T47D (cell line): Measurements from ENCODE around the gene TCF12.

ENCODE experiments used
- DNase-seq, 2 experiments: peaks; one replicate each; pipeline versions ENCODE4 v3.0.0 to v3.0.0-alpha.2; 2011 to 2012; ENCODE audit warnings: low read depth in 1 of 2, low spot score in 1 of 2
- JUND ChIP-seq: IDR thresholded peaks from 2 replicates; pipeline ENCODE4 v1.6.1; 2012; ENCODE audit warnings: low read depth
- in situ Hi-C: cut with HindIII; loops from 2 replicates; pipeline ENCODE4 v1.10.0; 2016; ENCODE audit warnings: low sequenced_read_pairs, low pct_unique_long_range_greater_than_20kb

The TCF12 gene

GRCh38 chr15:56891852-56892440 is 26.5 kb upstream of the TCF12 start:
- no peak for TF ChIP-seq JUND
- DNase-seq, result no peak
- in situ Hi-C loops, result no loop called here

- in situ Hi-C loops, result no loop called here
- DNase-seq, result no peak
- no peak for TF ChIP-seq JUND
Observed at GRCh38 chr15:56892659-56893363, 25.6 kb upstream of the TCF12 start.

GRCh38 chr15:56893364-56893678 is 25.1 kb upstream of the TCF12 start:
- in situ Hi-C loops, result no loop called here
- no peak for TF ChIP-seq JUND
- no peak for DNase-seq

GRCh38 chr15:56894601-56895000 is 23.8 kb upstream of the TCF12 start:
- no peak for TF ChIP-seq JUND
- in situ Hi-C loops, result no loop called here
- DNase-seq, result no peak

GRCh38 chr15:56901931-56902330 is 16.5 kb upstream of the TCF12 start:
- in situ Hi-C loops, result no loop called here
- no peak for TF ChIP-seq JUND

GRCh38 chr15:56906766-56907165 is 11.7 kb upstream of the TCF12 start:
- in situ Hi-C loops, result no loop called here
- no peak for TF ChIP-seq JUND
- DNase-seq, result no peak

More at GRCh38 chr15:56901931-56902330, 16.5 kb upstream of the TCF12 start:
- no peak for DNase-seq

- in situ Hi-C loops, result no loop called here
- no peak for DNase-seq
- TF ChIP-seq JUND, result no peak
Observed at GRCh38 chr15:56910801-56911200, 7.6 kb upstream of the TCF12 start.

- no peak for DNase-seq
- in situ Hi-C loops, result no loop called here
- no peak for TF ChIP-seq JUND
Observed at GRCh38 chr15:56913241-56913640, 5.2 kb upstream of the TCF12 start.

GRCh38 chr15:56913670-56914069 is 4.8 kb upstream of the TCF12 start:
- no peak for DNase-seq
- in situ Hi-C loops, result no loop called here
- no peak for TF ChIP-seq JUND

GRCh38 chr15:56915888-56916287 is 2.6 kb upstream of the TCF12 start:
- DNase-seq, result no peak
- in situ Hi-C loops, result no loop called here
- no peak for TF ChIP-seq JUND

GRCh38 chr15:56916825-56917477 is 1.5 kb upstream of the TCF12 start:
- in situ Hi-C loops, result no loop called here
- no peak for DNase-seq
- TF ChIP-seq JUND, result no peak

GRCh38 chr15:56917652-56918045 is 795 bp upstream of the TCF12 start:
- no peak for DNase-seq
- TF ChIP-seq JUND, result no peak
- in situ Hi-C loops, result no loop called here

- in situ Hi-C loops, result no loop called here
- no peak for TF ChIP-seq JUND
- DNase-seq, result peak; percentile 52 to 57
Observed at GRCh38 chr15:56919031-56919608, 676 bp downstream of the TCF12 start.
